Vagina (tissue), 2 donors: ENCODE measurements around the gene TANGO6.

Experiments
- CTCF ChIP-seq, 3 experiments: fragments of 450-650 bp in 2 of 3; fragments of 200-600 bp in 1 of 3; sonication (generic) in 1 of 3; IDR thresholded peaks; one replicate each; pipeline ENCODE4 v1.5.1; 2017 to 2019; ENCODE audit warnings: antibody characterized with exemption in 3 of 3, mild to moderate bottlenecking in 2 of 3, moderate library complexity in 2 of 3
- POLR2A ChIP-seq, 2 donors: fragments of 450-650 bp; IDR thresholded peaks; one replicate each; pipeline ENCODE4 v1.6.1; 2017; ENCODE audit warnings: antibody characterized with exemption in 2 of 2, mild to moderate bottlenecking in 2 of 2, moderate library complexity in 2 of 2

- peak in 2 of 3 experiments; percentile 17 to 22 for TF ChIP-seq CTCF (IDR thresholded peaks at IDR 0.05)
- no peak for TF ChIP-seq POLR2A (IDR thresholded peaks at IDR 0.05)
Measured at GRCh38 chr16:69112285-69113129, 269.2 kb downstream of the TANGO6 start.
